NCI-H2196 treated with DMSO at 0.1 percent for 48 hours (cell line): ENCODE measurements around the gene MYRIP.
A peak's percentile ranks its signal among the peaks of the same experiment; 100 is the strongest.
"Not testable (repeated sequence)": the region's sequence is repeated elsewhere in the genome, so short reads cannot be mapped to it uniquely, and the experiment has no call there.

Experiments
- DNase-seq: peaks from one replicate; lab custom pipeline; 2025; ENCODE audit not compliant: unreplicated experiment; lab: John Stamatoyannopoulos, UW

Gene MYRIP

GRCh38 chr3:40077828-40078492 is 268.6 kb downstream of the MYRIP start:
- DNase-seq: not testable (repeated sequence)

GRCh38 chr3:40078590-40078989 is 269.2 kb downstream of the MYRIP start:
- no peak for DNase-seq

GRCh38 chr3:40079203-40079846 is 269.9 kb downstream of the MYRIP start:
- no peak for DNase-seq

GRCh38 chr3:40079847-40080240 is 270.4 kb downstream of the MYRIP start:
- no peak for DNase-seq

GRCh38 chr3:40083066-40083465 is 273.7 kb downstream of the MYRIP start:
- no peak for DNase-seq

- not testable (repeated sequence) for DNase-seq
These were observed 275.0 kb downstream of the MYRIP start for GRCh38 chr3:40084424-40084823.

- DNase-seq: peak; percentile 37
These were observed 277.8 kb downstream of the MYRIP start for GRCh38 chr3:40086890-40087883.

GRCh38 chr3:40088527-40089170 is 279.2 kb downstream of the MYRIP start:
- DNase-seq: no peak

GRCh38 chr3:40096661-40097111 is 287.3 kb downstream of the MYRIP start:
- peak; percentile 12 for DNase-seq

- no peak for DNase-seq
These were observed 288.0 kb downstream of the MYRIP start for GRCh38 chr3:40097131-40098117.

- DNase-seq: no peak
These were observed 288.9 kb downstream of the MYRIP start for GRCh38 chr3:40098261-40098759.

GRCh38 chr3:40099871-40100270 is 290.5 kb downstream of the MYRIP start:
- DNase-seq: no peak

GRCh38 chr3:40102182-40102581 is 292.8 kb downstream of the MYRIP start:
- no peak for DNase-seq

GRCh38 chr3:40103829-40104228 is 294.4 kb downstream of the MYRIP start:
- DNase-seq: no peak

GRCh38 chr3:40104441-40104840 is 295.0 kb downstream of the MYRIP start:
- DNase-seq: no peak

- no peak for DNase-seq
These were observed 299.2 kb downstream of the MYRIP start for GRCh38 chr3:40108643-40109042.

GRCh38 chr3:40109641-40110490 is 300.5 kb downstream of the MYRIP start:
- no peak for DNase-seq

GRCh38 chr3:40116478-40117177 is 307.2 kb downstream of the MYRIP start:
- DNase-seq: no peak
